GM12878 (cell line): ENCODE data around the gene ZNF132. TPM values are rescaled to one million over a fixed set of nuclear protein-coding genes. Genes with fewer than 3 reads are reported as not detected.

Experiments used
- ATAC-seq: fragments of 200-7000 bp; cut with Tn5 transposase; 3 replicates; pipeline ENCODE4 v1.9.1; 2020; ENCODE audit warnings: mild to moderate bottlenecking, moderate library complexity
- BruUV-seq: library from RNA; stranded (reverse); fragments of 400-500 nt; replicated peaks from 2 replicates; lab custom pipeline; 2021; lab: Mats Ljungman, UMichigan
- CTCF ChIA-PET: fragments of 300-600 bp; sonication (Branson Sonifier 250); formaldehyde crosslinking; extraction: SDS; loops from one replicate; lab custom pipeline; 2021; ENCODE audit warnings: inconsistent platforms; lab: Yijun Ruan, JAX
- POLR2A ChIA-PET: fragments of 350-600 bp; formaldehyde crosslinking; extraction: SDS; loops from one replicate; lab custom pipeline; 2021; ENCODE audit warnings: inconsistent platforms; lab: Charles Lee
- RAD21 ChIA-PET: fragments of 300-600 bp; sonication (Branson Sonifier 250); formaldehyde crosslinking; loops from one replicate; lab custom pipeline; 2023; ENCODE audit warnings: antibody characterized with exemption; ENCODE audit not compliant: unreplicated experiment; lab: Charles Lee
- SMC1A ChIA-PET: fragments of 300-600 bp; sonication (Branson Sonifier 250); formaldehyde crosslinking; loops from one replicate; lab custom pipeline; 2023; ENCODE audit not compliant: unreplicated experiment, uncharacterized antibody; lab: Charles Lee
- DNase-seq: peaks from one replicate; pipeline ENCODE4 v3.0.0-alpha.2; 2011; ENCODE audit warnings: low read depth, low spot score
- FAIRE-seq: peaks from 3 replicates; lab custom pipeline; 2011; peaks lifted over from hg19 to GRCh38; lab: Jason Lieb, UNC
- H2AFZ ChIP-seq: 2 replicates; pipeline ENCODE4 v1.6.0; 2011; ENCODE audit warnings: low read depth, low read length, control low read depth; ENCODE audit not compliant: control insufficient read depth
- H3K27ac ChIP-seq: 2 replicates; pipeline ENCODE4 v1.5.1; 2011; ENCODE audit warnings: control low read depth; ENCODE audit not compliant: control insufficient read depth, insufficient read depth
- H3K27me3 ChIP-seq, 2 experiments: replicated peaks in 1 of 2; 2 replicates each; pipeline versions ENCODE4 v1.6.0 to v1.6.1; 2011; ENCODE audit warnings: low read length in 1 of 2; ENCODE audit not compliant: control insufficient read depth in 2 of 2, insufficient read depth in 2 of 2
- H3K36me3 ChIP-seq, 2 experiments: 2 replicates each; pipeline ENCODE4 v1.5.1; 2011; ENCODE audit warnings: low read length in 1 of 2; ENCODE audit not compliant: control insufficient read depth in 2 of 2, insufficient read depth in 2 of 2
- H3K4me1 ChIP-seq: 2 replicates; pipeline ENCODE4 v1.6.1; 2011; ENCODE audit warnings: mild to moderate bottlenecking, low read length, moderate library complexity, mixed read lengths; ENCODE audit not compliant: control insufficient read depth, insufficient read depth
- H3K4me2 ChIP-seq: 2 replicates; pipeline ENCODE4 v1.6.0; 2011; ENCODE audit warnings: control low read depth; ENCODE audit not compliant: control insufficient read depth, insufficient read depth
- H3K4me3 ChIP-seq: fragments of 200-600 bp; sonication (generic); 2 replicates; pipeline ENCODE4 v1.5.1; 2016
- H3K79me2 ChIP-seq: 2 replicates; pipeline ENCODE4 v1.6.0; 2011; ENCODE audit warnings: low read length; ENCODE audit not compliant: control insufficient read depth, insufficient read depth
- H3K9ac ChIP-seq: 2 replicates; pipeline ENCODE4 v1.8.0; 2011; ENCODE audit warnings: low read length, control low read depth, mixed read lengths; ENCODE audit not compliant: control insufficient read depth, insufficient read depth
- H3K9me3 ChIP-seq: replicated peaks from 3 replicates; pipeline ENCODE4 v1.5.1; 2011; ENCODE audit warnings: mild to moderate bottlenecking, low read length; ENCODE audit not compliant: control insufficient read depth, insufficient read depth
- H4K20me1 ChIP-seq: 2 replicates; pipeline ENCODE4 v1.6.0; 2011; ENCODE audit not compliant: control insufficient read depth, insufficient read depth
- ATF7 ChIP-seq: fragments of 450-650 bp; IDR thresholded peaks from 2 replicates; pipeline ENCODE4 v1.6.1; 2016; ENCODE audit warnings: low read depth, mild to moderate bottlenecking
- CBX3 ChIP-seq: fragments of 200-600 bp; sonication (generic); IDR thresholded peaks from 2 replicates; pipeline ENCODE4 v1.6.1; 2016; ENCODE audit warnings: low read depth, borderline replicate concordance
- HCFC1 ChIP-seq: fragments of 150-350 bp; IDR thresholded peaks from 2 replicates; pipeline ENCODE4 v1.6.1; 2014; ENCODE audit warnings: low read length
- NFIC ChIP-seq: IDR thresholded peaks from 2 replicates; pipeline ENCODE4 v1.6.1; 2012; ENCODE audit warnings: low read depth, mild to moderate bottlenecking, inconsistent platforms, low read length, moderate library complexity
- RUNX3 ChIP-seq: IDR thresholded peaks from 2 replicates; pipeline ENCODE4 v1.6.1; 2012; ENCODE audit warnings: low read length, inconsistent platforms
- SIN3A ChIP-seq: IDR thresholded peaks from 2 replicates; pipeline ENCODE4 v1.6.1; 2012; ENCODE audit warnings: low read depth, low read length, improper control_type of control experiment
- TCF3 ChIP-seq: IDR thresholded peaks from 2 replicates; pipeline ENCODE4 v1.6.1; 2012; ENCODE audit warnings: low read depth, mild to moderate bottlenecking, low read length, borderline replicate concordance; ENCODE audit not compliant: insufficient read depth
- ZNF384 ChIP-seq: IDR thresholded peaks from 2 replicates; pipeline ENCODE4 v1.6.1; 2012; ENCODE audit warnings: low read depth, mild to moderate bottlenecking, low read length, improper control_type of control experiment, borderline replicate concordance
- in situ Hi-C: fragments of 300-500 bp; cut with MboI; formaldehyde crosslinking; loops from 9 replicates; pipeline ENCODE4 v1.14.3; 2018; ENCODE audit warnings: mixed read lengths
- intact Hi-C: fragments of 100-400 bp; cut with micrococcal nuclease; formaldehyde crosslinking; loops from one replicate; pipeline ENCODE4 v1.14.2; 2022; ENCODE audit not compliant: unreplicated experiment
- polyA plus RNA-seq, 11 experiments: library from polyadenylated mRNA; depleted of rRNA in 4 of 11; unstranded in 6 of 11; stranded (reverse) in 5 of 11; fragments of >200 nt; fragmentation: Nextera tagmentation in 4 of 11; fragmentation: Illumina TruSeq in 1 of 11; extraction: Ambion mirVana in 4 of 11; extraction: Trizol in 1 of 11; gene quantifications; 1 replicate in 1 of 11; 2 replicates in 10 of 11; pipeline versions ENCODE4 v1.2.1 to v1.2.3, GENCODE V29; 2011 to 2016; ENCODE audit warnings: inconsistent platforms in 2 of 11, missing spikeins in 2 of 11, low read depth in 1 of 11
- total RNA-seq, 4 experiments: library from RNA; depleted of rRNA in 3 of 4; stranded (reverse); fragments of >200 nt in 3 of 4; fragmentation: Illumina TruSeq in 1 of 4; extraction: Trizol in 1 of 4; gene quantifications; 2 replicates each; pipeline versions ENCODE4 v1.2.1 to v1.2.3, GENCODE V29; 2013 to 2021
- TF ChIP-seq, protein P1 (sequence below): fragments of 150-350 bp; IDR thresholded peaks from 2 replicates; pipeline ENCODE4 v1.6.1; 2016; ENCODE audit warnings: low read depth, low read length
- TF ChIP-seq, protein P2 (sequence below): fragments of 450-650 bp; formaldehyde crosslinking; IDR thresholded peaks from 2 replicates; pipeline ENCODE4 v1.5.0; 2022; ENCODE audit warnings: mild to moderate bottlenecking, missing genetic modification characterization
- TF ChIP-seq, protein P3 (sequence below): fragments of 450-650 bp; IDR thresholded peaks from 2 replicates; pipeline ENCODE4 v1.6.1; 2017; ENCODE audit warnings: mild to moderate bottlenecking
- TF ChIP-seq, protein P4 (sequence below): IDR thresholded peaks from 2 replicates; pipeline ENCODE4 v1.6.1; 2012; ENCODE audit warnings: low read length, inconsistent platforms
- TF ChIP-seq, protein P5 (sequence below): IDR thresholded peaks from 2 replicates; pipeline ENCODE4 v1.6.1; 2012; ENCODE audit warnings: low read depth, low read length, improper control_type of control experiment

Gene ZNF132
- total and polyA plus RNA-seq, 10 of the 15 experiments (the other 5 are each of a cell fraction or from before 2014, with no cell fraction given), result 0.56 to 4.0 (median 2.3) TPM

DNA sequence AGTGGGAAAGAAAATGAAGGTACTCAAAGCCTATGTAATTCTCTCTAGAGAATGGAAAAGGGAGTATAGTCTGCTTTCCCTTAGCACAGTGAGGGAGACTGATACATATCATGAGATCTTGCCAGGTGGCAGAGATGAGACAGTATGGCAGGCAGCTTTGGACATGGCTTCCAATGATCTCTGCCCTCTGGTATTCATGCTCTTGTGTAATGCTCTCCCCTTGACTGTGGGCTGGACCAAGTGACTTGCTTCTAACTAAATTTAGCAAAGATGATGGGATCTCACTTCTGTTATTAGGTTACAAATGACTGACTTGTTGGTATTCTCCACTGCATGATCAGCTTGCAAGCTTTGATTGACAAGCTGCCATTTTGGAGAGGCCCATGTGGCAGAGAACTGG, 10.2 kb downstream of the ZNF132 start:
- no peak overlapping the region for H2AFZ ChIP-seq
- ChIA-PET SMC1A (interaction anchor here (0.9 to 1.2 kb wide), 2 partner anchors 22 to 113 kb away, joined by 3 read pairs; partner anchors contain the start of gene ZNF324B), CTCF (no interaction called here), POLR2A (no interaction called here), RAD21 (no interaction called here)
- intact Hi-C loops, result no loop called here
- H3K4me2 ChIP-seq, result no peak overlapping the region
- no peaks in the 10 kb centered on the region for H4K20me1 ChIP-seq
- H3K4me3 ChIP-seq, result no peak overlapping the region
- ATAC-seq (no peak), FAIRE-seq (no peak), DNase-seq (no peak)
- H3K4me1 ChIP-seq, result no peaks in the 10 kb centered on the region
- in situ Hi-C loops, result no loop called here
- H3K9me3 ChIP-seq, result peaks cover 39% of the 10 kb centered on the region
- no peak overlapping the region for H3K9ac ChIP-seq
- no peaks in the 10 kb centered on the region for H3K79me2 ChIP-seq
- H3K27ac ChIP-seq, result no peak overlapping the region
- no peaks in the 10 kb centered on the region for H3K27me3 ChIP-seq
- peaks cover 0 to 11% of the 10 kb centered on the region in 2 experiments; a peak in 2 of 4 replicates for H3K36me3 ChIP-seq
- no TSS peak for BruUV-seq
- TF ChIP-seq HCFC1 (no peak), TCF3 (no peak), RUNX3 (no peak), ATF7 (no peak), SIN3A (no peak), NFIC (no peak), ZNF384 (no peak), CBX3 (no peak)
- TF ChIP-seq, protein P1, sequence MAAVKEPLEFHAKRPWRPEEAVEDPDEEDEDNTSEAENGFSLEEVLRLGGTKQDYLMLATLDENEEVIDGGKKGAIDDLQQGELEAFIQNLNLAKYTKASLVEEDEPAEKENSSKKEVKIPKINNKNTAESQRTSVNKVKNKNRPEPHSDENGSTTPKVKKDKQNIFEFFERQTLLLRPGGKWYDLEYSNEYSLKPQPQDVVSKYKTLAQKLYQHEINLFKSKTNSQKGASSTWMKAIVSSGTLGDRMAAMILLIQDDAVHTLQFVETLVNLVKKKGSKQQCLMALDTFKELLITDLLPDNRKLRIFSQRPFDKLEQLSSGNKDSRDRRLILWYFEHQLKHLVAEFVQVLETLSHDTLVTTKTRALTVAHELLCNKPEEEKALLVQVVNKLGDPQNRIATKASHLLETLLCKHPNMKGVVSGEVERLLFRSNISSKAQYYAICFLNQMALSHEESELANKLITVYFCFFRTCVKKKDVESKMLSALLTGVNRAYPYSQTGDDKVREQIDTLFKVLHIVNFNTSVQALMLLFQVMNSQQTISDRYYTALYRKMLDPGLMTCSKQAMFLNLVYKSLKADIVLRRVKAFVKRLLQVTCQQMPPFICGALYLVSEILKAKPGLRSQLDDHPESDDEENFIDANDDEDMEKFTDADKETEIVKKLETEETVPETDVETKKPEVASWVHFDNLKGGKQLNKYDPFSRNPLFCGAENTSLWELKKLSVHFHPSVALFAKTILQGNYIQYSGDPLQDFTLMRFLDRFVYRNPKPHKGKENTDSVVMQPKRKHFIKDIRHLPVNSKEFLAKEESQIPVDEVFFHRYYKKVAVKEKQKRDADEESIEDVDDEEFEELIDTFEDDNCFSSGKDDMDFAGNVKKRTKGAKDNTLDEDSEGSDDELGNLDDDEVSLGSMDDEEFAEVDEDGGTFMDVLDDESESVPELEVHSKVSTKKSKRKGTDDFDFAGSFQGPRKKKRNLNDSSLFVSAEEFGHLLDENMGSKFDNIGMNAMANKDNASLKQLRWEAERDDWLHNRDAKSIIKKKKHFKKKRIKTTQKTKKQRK, result no peak
- TF ChIP-seq, protein P2, sequence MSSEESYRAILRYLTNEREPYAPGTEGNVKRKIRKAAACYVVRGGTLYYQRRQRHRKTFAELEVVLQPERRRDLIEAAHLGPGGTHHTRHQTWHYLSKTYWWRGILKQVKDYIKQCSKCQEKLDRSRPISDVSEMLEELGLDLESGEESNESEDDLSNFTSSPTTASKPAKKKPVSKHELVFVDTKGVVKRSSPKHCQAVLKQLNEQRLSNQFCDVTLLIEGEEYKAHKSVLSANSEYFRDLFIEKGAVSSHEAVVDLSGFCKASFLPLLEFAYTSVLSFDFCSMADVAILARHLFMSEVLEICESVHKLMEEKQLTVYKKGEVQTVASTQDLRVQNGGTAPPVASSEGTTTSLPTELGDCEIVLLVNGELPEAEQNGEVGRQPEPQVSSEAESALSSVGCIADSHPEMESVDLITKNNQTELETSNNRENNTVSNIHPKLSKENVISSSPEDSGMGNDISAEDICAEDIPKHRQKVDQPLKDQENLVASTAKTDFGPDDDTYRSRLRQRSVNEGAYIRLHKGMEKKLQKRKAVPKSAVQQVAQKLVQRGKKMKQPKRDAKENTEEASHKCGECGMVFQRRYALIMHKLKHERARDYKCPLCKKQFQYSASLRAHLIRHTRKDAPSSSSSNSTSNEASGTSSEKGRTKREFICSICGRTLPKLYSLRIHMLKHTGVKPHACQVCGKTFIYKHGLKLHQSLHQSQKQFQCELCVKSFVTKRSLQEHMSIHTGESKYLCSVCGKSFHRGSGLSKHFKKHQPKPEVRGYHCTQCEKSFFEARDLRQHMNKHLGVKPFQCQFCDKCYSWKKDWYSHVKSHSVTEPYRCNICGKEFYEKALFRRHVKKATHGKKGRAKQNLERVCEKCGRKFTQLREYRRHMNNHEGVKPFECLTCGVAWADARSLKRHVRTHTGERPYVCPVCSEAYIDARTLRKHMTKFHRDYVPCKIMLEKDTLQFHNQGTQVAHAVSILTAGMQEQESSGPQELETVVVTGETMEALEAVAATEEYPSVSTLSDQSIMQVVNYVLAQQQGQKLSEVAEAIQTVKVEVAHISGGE, result no peak
- TF ChIP-seq, protein P3, sequence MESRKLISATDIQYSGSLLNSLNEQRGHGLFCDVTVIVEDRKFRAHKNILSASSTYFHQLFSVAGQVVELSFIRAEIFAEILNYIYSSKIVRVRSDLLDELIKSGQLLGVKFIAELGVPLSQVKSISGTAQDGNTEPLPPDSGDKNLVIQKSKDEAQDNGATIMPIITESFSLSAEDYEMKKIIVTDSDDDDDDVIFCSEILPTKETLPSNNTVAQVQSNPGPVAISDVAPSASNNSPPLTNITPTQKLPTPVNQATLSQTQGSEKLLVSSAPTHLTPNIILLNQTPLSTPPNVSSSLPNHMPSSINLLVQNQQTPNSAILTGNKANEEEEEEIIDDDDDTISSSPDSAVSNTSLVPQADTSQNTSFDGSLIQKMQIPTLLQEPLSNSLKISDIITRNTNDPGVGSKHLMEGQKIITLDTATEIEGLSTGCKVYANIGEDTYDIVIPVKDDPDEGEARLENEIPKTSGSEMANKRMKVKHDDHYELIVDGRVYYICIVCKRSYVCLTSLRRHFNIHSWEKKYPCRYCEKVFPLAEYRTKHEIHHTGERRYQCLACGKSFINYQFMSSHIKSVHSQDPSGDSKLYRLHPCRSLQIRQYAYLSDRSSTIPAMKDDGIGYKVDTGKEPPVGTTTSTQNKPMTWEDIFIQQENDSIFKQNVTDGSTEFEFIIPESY, result no peak
- TF ChIP-seq, protein P4, sequence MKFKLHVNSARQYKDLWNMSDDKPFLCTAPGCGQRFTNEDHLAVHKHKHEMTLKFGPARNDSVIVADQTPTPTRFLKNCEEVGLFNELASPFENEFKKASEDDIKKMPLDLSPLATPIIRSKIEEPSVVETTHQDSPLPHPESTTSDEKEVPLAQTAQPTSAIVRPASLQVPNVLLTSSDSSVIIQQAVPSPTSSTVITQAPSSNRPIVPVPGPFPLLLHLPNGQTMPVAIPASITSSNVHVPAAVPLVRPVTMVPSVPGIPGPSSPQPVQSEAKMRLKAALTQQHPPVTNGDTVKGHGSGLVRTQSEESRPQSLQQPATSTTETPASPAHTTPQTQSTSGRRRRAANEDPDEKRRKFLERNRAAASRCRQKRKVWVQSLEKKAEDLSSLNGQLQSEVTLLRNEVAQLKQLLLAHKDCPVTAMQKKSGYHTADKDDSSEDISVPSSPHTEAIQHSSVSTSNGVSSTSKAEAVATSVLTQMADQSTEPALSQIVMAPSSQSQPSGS, result no peak
- TF ChIP-seq, protein P5, sequence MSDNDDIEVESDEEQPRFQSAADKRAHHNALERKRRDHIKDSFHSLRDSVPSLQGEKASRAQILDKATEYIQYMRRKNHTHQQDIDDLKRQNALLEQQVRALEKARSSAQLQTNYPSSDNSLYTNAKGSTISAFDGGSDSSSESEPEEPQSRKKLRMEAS, result no peak
